ENCODE data around the gene DENND4C.

The DENND4C gene

GRCh38 chr9:19230355-19231125, at the start of gene DENND4C:
DENND4C (plus strand) TSS chr9:19230693; CDS start chr9:19276175, 45,482 bp downstream.
- peak; percentile 86 for DNase-seq (ENCODE audit: low read depth)
- peak within 1 kb of the TSS; percentile 93 for H3K4me3 ChIP-seq (ENCODE audit: low read depth, low read length)
- TF ChIP-seq CTCF (conservative IDR thresholded peaks at IDR 0.05; ENCODE audit: low read depth, low read length) = no peak

- no peak for TF ChIP-seq CTCF (conservative IDR thresholded peaks at IDR 0.05; ENCODE audit: low read depth, low read length)
- no peak overlapping the region for H3K4me3 ChIP-seq (ENCODE audit: low read depth, low read length)
- DNase-seq (ENCODE audit: low read depth) = no peak
Observed at GRCh38 chr9:19180991-19181390, 49.5 kb upstream of the DENND4C start.

- no peak for DNase-seq (ENCODE audit: low read depth)
Observed at GRCh38 chr9:19181561-19181960, 48.9 kb upstream of the DENND4C start.

GRCh38 chr9:19184144-19184917, 46.2 kb upstream of the DENND4C start:
- H3K4me3 ChIP-seq (ENCODE audit: low read depth, low read length) = no peak overlapping the region
- DNase-seq (ENCODE audit: low read depth) = peak; percentile 96
- no peak for TF ChIP-seq CTCF (conservative IDR thresholded peaks at IDR 0.05; ENCODE audit: low read depth, low read length)

More at GRCh38 chr9:19181561-19181960, 48.9 kb upstream of the DENND4C start:
- H3K4me3 ChIP-seq (ENCODE audit: low read depth, low read length) = no peak overlapping the region
- TF ChIP-seq CTCF (conservative IDR thresholded peaks at IDR 0.05; ENCODE audit: low read depth, low read length) = no peak

GRCh38 chr9:19185191-19185590, 45.3 kb upstream of the DENND4C start:
- DNase-seq (ENCODE audit: low read depth) = no peak
- TF ChIP-seq CTCF (conservative IDR thresholded peaks at IDR 0.05; ENCODE audit: low read depth, low read length) = no peak
- no peak overlapping the region for H3K4me3 ChIP-seq (ENCODE audit: low read depth, low read length)

- no peak for DNase-seq (ENCODE audit: low read depth)
- TF ChIP-seq CTCF (conservative IDR thresholded peaks at IDR 0.05; ENCODE audit: low read depth, low read length) = no peak
- H3K4me3 ChIP-seq (ENCODE audit: low read depth, low read length) = no peak overlapping the region
Observed at GRCh38 chr9:19186232-19186631, 44.3 kb upstream of the DENND4C start.

Measured in choroid plexus epithelial cell (primary cell).